HepG2 (cell line): ENCODE data around the gene SEMA3E. TPM values are rescaled to one million over a fixed set of nuclear protein-coding genes. Genes with fewer than 3 reads are reported as not detected.

Experiments
- ATAC-seq: fragments of 200-7000 bp; cut with Tn5 transposase; 3 replicates; pipeline ENCODE4 v1.9.1; 2020; ENCODE audit warnings: mild to moderate bottlenecking, moderate library complexity
- BruUV-seq: library from RNA; stranded (reverse); fragments of 400-500 nt; replicated peaks from 2 replicates; lab custom pipeline; 2021; lab: Mats Ljungman, UMichigan
- CTCF ChIA-PET: fragments of 300-600 bp; formaldehyde crosslinking; extraction: SDS; loops from one replicate; lab custom pipeline; 2021; ENCODE audit warnings: low total read pairs, inconsistent platforms, low intra/inter-chr PET ratio; lab: Yijun Ruan, JAX
- POLR2A ChIA-PET: fragments of 350-600 bp; sonication (Branson Sonifier 250); formaldehyde crosslinking; loops from one replicate; lab custom pipeline; 2020; ENCODE audit warnings: antibody characterized with exemption, inconsistent platforms; lab: Yijun Ruan, JAX
- DNase-seq: peaks from one replicate; pipeline ENCODE4 v3.0.0-alpha.2; 2015; ENCODE audit warnings: low spot score
- FAIRE-seq: peaks from 3 replicates; lab custom pipeline; 2011; peaks lifted over from hg19 to GRCh38; lab: Jason Lieb, UNC
- H2AFZ ChIP-seq: one replicate; pipeline ENCODE4 v1.6.1; 2011; ENCODE audit warnings: low read length, inconsistent platforms
- H3K27ac ChIP-seq: fragments of 300-600 bp; 3 replicates; pipeline ENCODE4 v1.8.0; 2011; ENCODE audit warnings: mixed run types, mild to moderate bottlenecking, mixed read lengths, low read length, inconsistent platforms; ENCODE audit not compliant: insufficient read depth; ENCODE audit errors: extremely low read length
- H3K27me3 ChIP-seq, 2 experiments: fragments of 200-600 bp in 1 of 2; 2 replicates in 1 of 2; 3 replicates in 1 of 2; pipeline versions ENCODE4 v1.6.0 to v1.8.0; 2011; ENCODE audit warnings: low read length in 2 of 2, mild to moderate bottlenecking in 2 of 2, moderate library complexity in 2 of 2, inconsistent platforms in 1 of 2; ENCODE audit not compliant: insufficient read depth in 2 of 2, control insufficient read depth in 1 of 2
- H3K36me3 ChIP-seq, 2 experiments: fragments of 200-600 bp in 1 of 2; replicated peaks in 1 of 2; 2 replicates in 1 of 2; 3 replicates in 1 of 2; pipeline versions ENCODE4 v1.5.1 to v1.8.0; 2011; ENCODE audit warnings: low read length in 2 of 2, inconsistent platforms in 1 of 2; ENCODE audit not compliant: insufficient read depth in 2 of 2, control insufficient read depth in 1 of 2
- H3K4me1 ChIP-seq: 2 replicates; pipeline ENCODE4 v1.5.1; 2012; ENCODE audit warnings: low read length, inconsistent platforms; ENCODE audit not compliant: insufficient read depth
- H3K4me2 ChIP-seq: 2 replicates; pipeline ENCODE4 v1.6.0; 2011; ENCODE audit warnings: low read depth, low read length, inconsistent platforms
- H3K4me3 ChIP-seq, 3 experiments: fragments of 200-600 bp in 1 of 3; sonication (generic), shearing (Covaris generic) in 1 of 3; replicated peaks in 1 of 3; 2 replicates each; pipeline ENCODE4 v1.5.1; 2011 to 2016; ENCODE audit warnings: low read length in 3 of 3, inconsistent platforms in 2 of 3, low read depth in 2 of 3, mild to moderate bottlenecking in 2 of 3, control low read depth in 1 of 3, mixed read lengths in 1 of 3; ENCODE audit not compliant: insufficient read depth in 1 of 3
- H3K79me2 ChIP-seq: one replicate; pipeline ENCODE4 v1.6.1; 2011; ENCODE audit warnings: low read length, inconsistent platforms; ENCODE audit not compliant: insufficient read depth
- H3K9ac ChIP-seq: 2 replicates; pipeline ENCODE4 v1.6.0; 2011; ENCODE audit warnings: mild to moderate bottlenecking, low read depth, low read length, inconsistent platforms; ENCODE audit not compliant: insufficient read depth
- H3K9me3 ChIP-seq: 2 replicates; pipeline ENCODE4 v1.5.1; 2012; ENCODE audit warnings: mild to moderate bottlenecking, low read length
- H4K20me1 ChIP-seq: 2 replicates; pipeline ENCODE4 v1.6.0; 2011; ENCODE audit warnings: inconsistent platforms, mild to moderate bottlenecking, low read length, moderate library complexity; ENCODE audit not compliant: insufficient read depth
- ATF7-NPFF ChIP-seq: sonication (generic); formaldehyde crosslinking; IDR thresholded peaks from 2 replicates; pipeline ENCODE4 v1.8.1; 2023; ENCODE audit warnings: mild to moderate bottlenecking, low read depth, missing genetic modification reagents, moderate library complexity
- CEBPZ ChIP-seq: IDR thresholded peaks from 2 replicates; pipeline ENCODE4 v1.6.1; 2012; ENCODE audit warnings: low read length, improper control_type of control experiment
- DPF2 ChIP-seq: sonication (generic); formaldehyde crosslinking; IDR thresholded peaks from 2 replicates; pipeline ENCODE4 v1.4.0; 2020; ENCODE audit warnings: mild to moderate bottlenecking, low read depth, missing genetic modification reagents, borderline replicate concordance
- ELF1 ChIP-seq: sonication (generic); formaldehyde crosslinking; IDR thresholded peaks from 2 replicates; pipeline ENCODE4 v1.4.0; 2020; ENCODE audit warnings: missing genetic modification reagents
- FOXK1 ChIP-seq: sonication (generic); formaldehyde crosslinking; IDR thresholded peaks from 2 replicates; pipeline ENCODE4 v1.4.0; 2020; ENCODE audit warnings: low read depth, missing genetic modification reagents, borderline replicate concordance
- MEF2D ChIP-seq: sonication (generic); formaldehyde crosslinking; IDR thresholded peaks from 2 replicates; pipeline ENCODE4 v1.5.1; 2020; ENCODE audit warnings: mild to moderate bottlenecking, missing genetic modification reagents
- NPAS2 ChIP-seq: sonication (generic); formaldehyde crosslinking; IDR thresholded peaks from 2 replicates; pipeline ENCODE4 v1.8.0; 2022; ENCODE audit warnings: mild to moderate bottlenecking, missing genetic modification reagents, borderline replicate concordance
- RFXANK ChIP-seq: IDR thresholded peaks from 2 replicates; pipeline ENCODE4 v1.6.1; 2016
- SMAD9 ChIP-seq: sonication (generic); formaldehyde crosslinking; IDR thresholded peaks from 2 replicates; pipeline ENCODE4 v1.5.1; 2020; ENCODE audit warnings: mild to moderate bottlenecking, missing genetic modification reagents
- SRY ChIP-seq: sonication (generic); formaldehyde crosslinking; IDR thresholded peaks from 2 replicates; pipeline ENCODE4 v1.8.0; 2022; ENCODE audit warnings: mild to moderate bottlenecking, missing genetic modification reagents
- ZEB1 ChIP-seq: IDR thresholded peaks from 2 replicates; pipeline ENCODE4 v1.6.1; 2012; ENCODE audit warnings: mild to moderate bottlenecking, low read depth, inconsistent platforms; ENCODE audit not compliant: insufficient replicate concordance
- ZNF460 ChIP-seq: sonication (generic); formaldehyde crosslinking; IDR thresholded peaks from 2 replicates; pipeline ENCODE4 v1.5.1; 2020; ENCODE audit warnings: missing genetic modification reagents, mild to moderate bottlenecking, borderline replicate concordance
- ZNF468 ChIP-seq: sonication (generic); formaldehyde crosslinking; IDR thresholded peaks from 2 replicates; pipeline ENCODE4 v1.8.0; 2022; ENCODE audit warnings: mild to moderate bottlenecking, moderate library complexity, missing genetic modification reagents
- ZNF550 ChIP-seq: sonication (generic); formaldehyde crosslinking; IDR thresholded peaks from 2 replicates; pipeline ENCODE4 v1.4.0; 2020; ENCODE audit warnings: mild to moderate bottlenecking, missing genetic modification reagents, borderline replicate concordance
- ZNF619 ChIP-seq: sonication (generic); formaldehyde crosslinking; IDR thresholded peaks from 2 replicates; pipeline ENCODE4 v1.4.0; 2020; ENCODE audit warnings: mild to moderate bottlenecking, missing genetic modification reagents
- ZNF639 ChIP-seq: conservative IDR thresholded peaks from 2 replicates; pipeline ENCODE4 v1.6.1; 2018; ENCODE audit warnings: missing genetic modification reagents
- ZNF850 ChIP-seq: sonication (generic); formaldehyde crosslinking; conservative IDR thresholded peaks from 2 replicates; pipeline ENCODE4 v1.9.0; 2021; ENCODE audit warnings: mild to moderate bottlenecking, missing genetic modification reagents
- WGBS: methylation state at CpG from one replicate; pipeline ENCODE4 v1.1.6; 2017; ENCODE audit warnings: low lambda C conversion rate; 5-methylcytosine and 5-hydroxymethylcytosine counted together
- in situ Hi-C: cut with HindIII; loops from 2 replicates; pipeline ENCODE4 v1.10.0; 2017; ENCODE audit warnings: low pct_unique_long_range_greater_than_20kb; ENCODE audit not compliant: extremely low pct_ligation_motif_present
- intact Hi-C: fragments of 100-400 bp; cut with micrococcal nuclease; formaldehyde crosslinking; loops from one replicate; pipeline ENCODE4 v1.10.0; 2022; ENCODE audit not compliant: unreplicated experiment
- polyA plus RNA-seq, 8 experiments: library from polyadenylated mRNA; depleted of rRNA in 3 of 8; stranded (reverse) in 7 of 8; unstranded in 1 of 8; fragments of >200 nt; fragmentation: Illumina TruSeq in 4 of 8; extraction: Trizol in 4 of 8; gene quantifications; 2 replicates each; pipeline versions ENCODE4 v1.2.1 to v1.2.3, GENCODE V29; 2011 to 2016; ENCODE audit warnings: low read depth in 4 of 8, missing spikeins in 1 of 8, mixed read lengths in 1 of 8; ENCODE audit not compliant: insufficient read depth in 1 of 8
- total RNA-seq, 5 experiments: library from RNA; depleted of rRNA; stranded (reverse); fragments of >200 nt; fragmentation: Illumina TruSeq; extraction: Trizol; gene quantifications; 2 replicates each; pipeline ENCODE4 v1.2.3, GENCODE V29; 2016; ENCODE audit warnings: low read depth in 1 of 5

The SEMA3E gene
- total and polyA plus RNA-seq, 2 of the 13 experiments (the other 11 are each of a cell fraction or from before 2014, with no cell fraction given) = not detected

GRCh38 chr7:83466956-83467355 is 182.0 kb downstream of the SEMA3E start:
- H3K79me2 ChIP-seq = no peaks in the 10 kb centered on the region
- WGBS = 24% methylated on average over 2 of the region's 2 CpGs
- H3K4me3 ChIP-seq = no peak overlapping the region
- H3K4me1 ChIP-seq = no peaks in the 10 kb centered on the region
- DNase-seq (no peak), FAIRE-seq (no peak), ATAC-seq (no peak)
- no peak overlapping the region for H2AFZ ChIP-seq
- TF ChIP-seq SMAD9 (CRISPR knock-in tag) (no peak), ZNF619 (CRISPR knock-in tag) (no peak), ZNF850 (CRISPR knock-in tag) (no peak), ZNF639 (no peak), ZNF468 (CRISPR knock-in tag) (no peak), CEBPZ (no peak), ATF7-NPFF (CRISPR knock-in tag) (no peak), ELF1 (CRISPR knock-in tag) (no peak), RFXANK (no peak), ZNF550 (no peak), FOXK1 (no peak), MEF2D (CRISPR knock-in tag) (no peak), ZEB1 (no peak), DPF2 (CRISPR knock-in tag) (no peak), ZNF460 (no peak), SRY (CRISPR knock-in tag) (no peak), NPAS2 (CRISPR knock-in tag) (no peak)
- in situ Hi-C loops (no loop called here), intact Hi-C loops (no loop called here)
- CTCF ChIA-PET = no interaction called here
- no peaks in the 10 kb centered on the region for H4K20me1 ChIP-seq
- H3K4me2 ChIP-seq = no peak overlapping the region
- H3K9me3 ChIP-seq = no peaks in the 10 kb centered on the region
- H3K9ac ChIP-seq = no peak overlapping the region
- no peak overlapping the region for H3K27ac ChIP-seq
- no peaks in the 10 kb centered on the region for H3K36me3 ChIP-seq
- POLR2A ChIA-PET = no interaction called here
- H3K27me3 ChIP-seq = no peaks in the 10 kb centered on the region
- no TSS peak for BruUV-seq
